GM18526 (cell line): ENCODE measurements around the gene ATP5MK.
A peak's percentile ranks its signal among the peaks of the same experiment; 100 is the strongest.

Source experiments
- POLR2A ChIP-seq: IDR thresholded peaks from 3 replicates; pipeline ENCODE4 v1.6.1; 2011; ENCODE audit not compliant: insufficient read length; ENCODE audit errors: extremely low read depth

The ATP5MK gene

GRCh38 chr10:103417601-103418000 is 21.3 kb upstream of the ATP5MK start:
- TF ChIP-seq POLR2A = no peak

- no peak for TF ChIP-seq POLR2A
Observed at GRCh38 chr10:103416436-103417147, 20.3 kb upstream of the ATP5MK start.

- TF ChIP-seq POLR2A = no peak
Observed at GRCh38 chr10:103415581-103415980, 19.3 kb upstream of the ATP5MK start.

GRCh38 chr10:103413564-103413963 is 17.3 kb upstream of the ATP5MK start:
- no peak for TF ChIP-seq POLR2A

- no peak for TF ChIP-seq POLR2A
Observed at GRCh38 chr10:103397191-103397825, 1.0 kb upstream of the ATP5MK start.

- TF ChIP-seq POLR2A = no peak
Observed at GRCh38 chr10:103396789-103397087, 463 bp upstream of the ATP5MK start.

GRCh38 chr10:103395754-103396066 is 565 bp downstream of the ATP5MK start:
- no peak for TF ChIP-seq POLR2A

GRCh38 chr10:103394180-103394579 is 2.1 kb downstream of the ATP5MK start:
- TF ChIP-seq POLR2A = no peak

GRCh38 chr10:103382769-103383168 is 13.5 kb downstream of the ATP5MK start:
- no peak for TF ChIP-seq POLR2A

- no peak for TF ChIP-seq POLR2A
Observed at GRCh38 chr10:103374263-103374662, 22.0 kb downstream of the ATP5MK start.

GRCh38 chr10:103373544-103373943 is 22.7 kb downstream of the ATP5MK start:
- TF ChIP-seq POLR2A = no peak

GRCh38 chr10:103367782-103368518 is 28.3 kb downstream of the ATP5MK start, which contains the start of gene TAF5:
TAF5 (plus strand) TSS chr10:103367976; CDS start chr10:103367990, 14 bp downstream.
- TF ChIP-seq POLR2A = peak; percentile 91

- TF ChIP-seq POLR2A = no peak
Observed at GRCh38 chr10:103367379-103367781, 28.9 kb downstream of the ATP5MK start.

- no peak for TF ChIP-seq POLR2A
Observed at GRCh38 chr10:103355906-103356599, 40.2 kb downstream of the ATP5MK start.

- no peak for TF ChIP-seq POLR2A
Observed at GRCh38 chr10:103353281-103353680, 43.0 kb downstream of the ATP5MK start.
